Sigmoid colon (tissue), 7 donors: ENCODE measurements around the gene ATP12A. TPM values are rescaled to one million over a fixed set of nuclear protein-coding genes. Genes with fewer than 3 reads are reported as not detected.

Experiments used
- DNase-seq: peaks from one replicate; pipeline ENCODE4 v3.0.0-alpha.2; 2019
- H3K27ac ChIP-seq, 4 donors: fragments of 200-600 bp; sonication (generic); one replicate each; pipeline ENCODE4 v1.5.1; 2016 to 2019; ENCODE audit warnings: mild to moderate bottlenecking in 1 of 4
- H3K27me3 ChIP-seq, 3 donors: fragments of 200-600 bp; sonication (generic); one replicate each; pipeline ENCODE4 v1.5.1; 2019; ENCODE audit warnings: mild to moderate bottlenecking in 1 of 3
- H3K36me3 ChIP-seq, 4 donors: fragments of 200-600 bp; sonication (generic); one replicate each; pipeline ENCODE4 v1.5.1; 2016 to 2019
- H3K4me1 ChIP-seq, 4 donors: fragments of 200-600 bp; sonication (generic); one replicate each; pipeline ENCODE4 v1.5.1; 2017 to 2019
- H3K4me3 ChIP-seq, 4 donors: fragments of 200-600 bp; sonication (generic); one replicate each; pipeline ENCODE4 v1.5.1; 2017 to 2019; ENCODE audit warnings: mild to moderate bottlenecking in 2 of 4, moderate library complexity in 1 of 4
- H3K9me3 ChIP-seq, 4 donors: fragments of 200-600 bp in 3 of 4; sonication (generic) in 3 of 4; one replicate each; pipeline versions ENCODE4 v1.5.1 to v1.6.1; 2013 to 2019
- CTCF ChIP-seq, 4 experiments: fragments of 450-650 bp in 3 of 4; fragments of 200-600 bp in 1 of 4; IDR thresholded peaks; one replicate each; pipeline ENCODE4 v1.5.1; 2016 to 2019; ENCODE audit warnings: antibody characterized with exemption in 4 of 4, mild to moderate bottlenecking in 3 of 4, moderate library complexity in 2 of 4
- EP300 ChIP-seq, 4 donors: sonication (generic); formaldehyde crosslinking; IDR thresholded peaks; one replicate each; pipeline ENCODE4 v1.6.1; 2017; ENCODE audit warnings: antibody characterized with exemption in 4 of 4
- POLR2A ChIP-seq, 2 donors: fragments of 450-650 bp; IDR thresholded peaks; one replicate each; pipeline ENCODE4 v1.6.1; 2016; ENCODE audit warnings: antibody characterized with exemption in 2 of 2, mild to moderate bottlenecking in 2 of 2, moderate library complexity in 2 of 2
- POLR2AphosphoS5 ChIP-seq, 4 donors: sonication (generic); formaldehyde crosslinking; IDR thresholded peaks; one replicate each; pipeline ENCODE4 v1.6.1; 2017; ENCODE audit warnings: antibody characterized with exemption in 4 of 4
- WGBS, 2 donors: extraction: QIAGEN DNeasy Blood & Tissue Kit; methylation state at CpG; one replicate each; pipeline ENCODE4 v1.1.7; 2013; 5-methylcytosine and 5-hydroxymethylcytosine counted together
- intact Hi-C: fragments of 100-400 bp; cut with DNase I; formaldehyde crosslinking; loops from one replicate; pipeline ENCODE4 v1.15.1; 2023
- polyA plus RNA-seq, 3 donors: library from polyadenylated mRNA; stranded (reverse); fragments of 200-250 nt; gene quantifications; one replicate each; pipeline ENCODE4 v1.2.3, GENCODE V29; 2013
- total RNA-seq, 4 donors: library from RNA; depleted of rRNA; stranded (reverse); fragments of >200 nt; gene quantifications; one replicate each; pipeline ENCODE4 v1.1.0, GENCODE V29; 2016
- donor health status: healthy with polysubstance abuse.
- donor health status: Bipolar disorder and iron deficiency.
- donor health status: healthy.

ATP12A gene
- total and polyA plus RNA-seq, 7 donors: not detected

- Histone ChIP-seq H3K27ac (no peak overlapping the region), H3K4me3 (no peak overlapping the region), H3K27me3 (no peaks in the 10 kb centered on the region), H3K36me3 (no peaks in the 10 kb centered on the region), H3K4me1 (no peaks in the 10 kb centered on the region), H3K9me3 (no peaks in the 10 kb centered on the region)
- intact Hi-C loops: no loop called here
- no peak for DNase-seq
- TF ChIP-seq EP300 (IDR thresholded peaks at IDR 0.05) (no peak), CTCF (IDR thresholded peaks at IDR 0.05) (no peak), POLR2A (IDR thresholded peaks at IDR 0.05) (no peak), POLR2AphosphoS5 (IDR thresholded peaks at IDR 0.05) (no peak)
- WGBS, 2 donors: 11 to 46% methylated on average over 4 of the region's 4 CpGs
These were observed 20.0 kb upstream of the ATP12A start for GRCh38 chr13:24660023-24660741.

- 74 to 80% methylated on average over 5 of the region's 5 CpGs for WGBS, 2 donors
- no peaks in the 10 kb centered on the region for H3K4me1 ChIP-seq
- TF ChIP-seq POLR2A (IDR thresholded peaks at IDR 0.05) (no peak), EP300 (IDR thresholded peaks at IDR 0.05) (no peak), CTCF (IDR thresholded peaks at IDR 0.05) (no peak), POLR2AphosphoS5 (IDR thresholded peaks at IDR 0.05) (no peak)
- no peaks in the 10 kb centered on the region for H3K9me3 ChIP-seq
- H3K27ac ChIP-seq: no peak overlapping the region
- no peak for DNase-seq
- H3K36me3 ChIP-seq: no peaks in the 10 kb centered on the region
- H3K27me3 ChIP-seq: no peaks in the 10 kb centered on the region
- intact Hi-C loops: no loop called here
- H3K4me3 ChIP-seq: no peak overlapping the region
These were observed 18.5 kb upstream of the ATP12A start for GRCh38 chr13:24661713-24662112.

GRCh38 chr13:24662195-24663088 lies 17.8 kb upstream of the ATP12A start:
- Histone ChIP-seq H3K27me3 (no peaks in the 10 kb centered on the region), H3K36me3 (no peaks in the 10 kb centered on the region), H3K27ac (no peak overlapping the region), H3K4me3 (no peak overlapping the region), H3K9me3 (no peaks in the 10 kb centered on the region), H3K4me1 (no peaks in the 10 kb centered on the region)
- no peak for DNase-seq
- WGBS, 2 donors: 59 to 81% methylated on average over 2 of the region's 2 CpGs
- TF ChIP-seq POLR2AphosphoS5 (IDR thresholded peaks at IDR 0.05): no peak
- TF ChIP-seq POLR2A (IDR thresholded peaks at IDR 0.05): no peak
- no peak for TF ChIP-seq EP300 (IDR thresholded peaks at IDR 0.05)
- TF ChIP-seq CTCF (IDR thresholded peaks at IDR 0.05): no peak
- intact Hi-C loops: no loop called here

GRCh38 chr13:24663089-24663395 lies 17.2 kb upstream of the ATP12A start:
- DNase-seq: no peak
- no peak overlapping the region for H3K27ac ChIP-seq
- 73 to 90% methylated on average over 4 of the region's 4 CpGs for WGBS, 2 donors
- intact Hi-C loops: no loop called here
- no peaks in the 10 kb centered on the region for H3K9me3 ChIP-seq
- no peaks in the 10 kb centered on the region for H3K36me3 ChIP-seq
- TF ChIP-seq EP300 (IDR thresholded peaks at IDR 0.05) (no peak), POLR2AphosphoS5 (IDR thresholded peaks at IDR 0.05) (no peak), CTCF (IDR thresholded peaks at IDR 0.05) (no peak), POLR2A (IDR thresholded peaks at IDR 0.05) (no peak)
- no peaks in the 10 kb centered on the region for H3K27me3 ChIP-seq
- no peaks in the 10 kb centered on the region for H3K4me1 ChIP-seq
- H3K4me3 ChIP-seq: no peak overlapping the region
